ENCODE results near the gene ZNF629.

ZNF629 gene

DNA sequence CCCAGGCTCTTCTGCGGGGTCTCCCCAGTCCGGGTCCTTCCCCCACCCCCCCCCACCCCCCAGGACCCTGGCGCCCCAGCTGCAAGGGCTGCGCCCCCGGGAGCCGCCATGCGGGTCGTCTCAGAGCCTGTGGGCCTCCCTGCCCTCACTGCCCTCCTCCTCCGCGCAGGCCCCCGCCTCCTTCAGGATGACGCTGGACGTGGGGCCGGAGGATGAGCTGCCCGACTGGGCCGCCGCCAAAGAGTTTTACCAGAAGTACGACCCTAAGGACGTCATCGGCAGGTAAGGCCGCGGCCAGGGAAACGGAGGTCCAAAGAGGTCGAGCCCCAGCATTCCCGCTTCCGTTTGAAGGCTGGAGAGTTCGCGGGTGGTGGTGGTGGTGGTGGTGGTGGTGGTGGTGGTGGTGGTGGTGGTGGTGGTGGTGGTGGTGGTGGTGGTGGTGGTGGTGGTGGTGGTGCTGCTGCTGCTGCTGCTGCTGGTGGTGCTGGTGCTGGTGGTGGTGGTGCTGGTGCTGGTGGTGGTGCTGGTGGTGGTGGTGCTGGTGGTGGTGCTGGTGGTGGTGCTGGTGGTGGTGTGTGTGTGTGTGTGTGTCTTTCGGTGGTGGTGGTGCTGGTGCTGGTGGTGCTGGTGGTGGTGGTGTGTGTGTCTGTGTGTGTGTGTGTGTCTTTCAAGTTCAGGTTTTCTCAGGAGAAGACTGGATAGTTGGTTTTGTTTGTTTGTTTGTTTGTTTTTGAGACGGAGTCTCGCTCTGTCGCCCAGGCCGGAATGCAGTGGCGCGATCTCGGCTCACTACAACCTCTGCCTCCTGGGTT, 38.2 kb downstream of the ZNF629 start:
- peak; percentile 73 for DNase-seq (ENCODE audit: low spot score)

DNA sequence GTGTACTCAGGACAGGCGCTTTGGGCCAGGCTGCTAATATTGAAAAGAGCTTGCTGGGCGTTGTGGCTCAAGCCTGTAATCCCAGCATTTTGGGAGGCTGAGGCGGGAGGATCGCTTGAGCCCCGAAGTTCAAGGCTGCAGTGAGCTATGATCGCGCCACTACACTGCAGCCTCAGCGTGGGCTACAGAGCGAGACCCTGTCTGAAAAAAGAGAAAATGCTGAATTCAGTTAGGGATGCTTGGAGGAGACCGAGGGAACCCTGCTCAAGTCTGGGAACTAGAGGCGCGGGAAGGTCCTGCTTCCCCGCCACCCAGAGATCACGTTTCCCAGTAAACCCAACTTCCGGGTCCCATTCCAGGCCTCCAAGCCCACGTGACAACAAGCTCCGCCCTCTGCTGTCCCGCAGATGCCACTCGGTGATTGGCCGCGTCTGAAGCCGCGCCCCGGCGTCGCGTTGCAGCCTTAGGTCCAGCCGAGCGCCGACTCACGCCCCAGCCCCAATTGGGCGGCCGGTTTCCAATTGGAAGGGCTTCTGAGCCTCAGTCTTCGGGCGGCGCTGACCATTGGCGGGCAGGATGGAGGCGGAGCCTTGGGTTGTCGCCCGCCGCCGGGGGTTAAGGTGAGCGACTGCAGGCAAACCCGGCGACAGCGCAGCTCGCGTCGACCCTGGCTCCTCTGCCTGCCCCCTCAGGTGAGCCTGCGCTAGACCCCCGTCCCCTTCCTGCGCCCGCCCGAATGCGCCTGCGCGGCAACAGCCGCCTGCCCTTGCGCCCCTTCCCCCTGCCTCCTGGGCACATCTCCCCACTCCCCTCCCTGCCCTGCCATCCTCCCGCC, 39.0 kb downstream of the ZNF629 start, which contains the start of gene PHKG2:
TSS of gene PHKG2 (plus strand) at position 627 of the 835 bp plus-strand sequence. CDS start 396 bp downstream, outside the sequence.
- peak; percentile 98 for DNase-seq (ENCODE audit: low spot score)

DNA sequence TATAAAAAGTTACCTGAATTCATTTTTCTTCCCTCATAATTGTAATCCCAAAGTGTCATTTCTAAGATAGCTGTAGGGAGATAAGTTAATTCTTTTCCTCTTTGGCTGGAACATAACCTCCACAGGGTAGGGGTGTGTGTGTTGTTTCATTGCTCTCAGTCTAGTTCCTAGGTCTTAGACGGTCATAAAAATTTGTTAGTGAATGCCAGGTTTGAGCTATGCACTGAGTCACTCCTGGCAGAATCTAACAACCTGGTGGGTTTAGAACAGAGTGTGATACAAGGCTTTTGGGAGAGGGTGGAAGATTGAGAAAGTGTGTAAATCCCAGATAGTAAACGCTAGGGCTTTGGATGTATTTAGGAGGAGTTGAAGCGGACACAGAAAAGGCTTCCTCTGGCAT, 39.7 kb downstream of the ZNF629 start:
- DNase-seq (ENCODE audit: low spot score) = peak; percentile 50

DNA sequence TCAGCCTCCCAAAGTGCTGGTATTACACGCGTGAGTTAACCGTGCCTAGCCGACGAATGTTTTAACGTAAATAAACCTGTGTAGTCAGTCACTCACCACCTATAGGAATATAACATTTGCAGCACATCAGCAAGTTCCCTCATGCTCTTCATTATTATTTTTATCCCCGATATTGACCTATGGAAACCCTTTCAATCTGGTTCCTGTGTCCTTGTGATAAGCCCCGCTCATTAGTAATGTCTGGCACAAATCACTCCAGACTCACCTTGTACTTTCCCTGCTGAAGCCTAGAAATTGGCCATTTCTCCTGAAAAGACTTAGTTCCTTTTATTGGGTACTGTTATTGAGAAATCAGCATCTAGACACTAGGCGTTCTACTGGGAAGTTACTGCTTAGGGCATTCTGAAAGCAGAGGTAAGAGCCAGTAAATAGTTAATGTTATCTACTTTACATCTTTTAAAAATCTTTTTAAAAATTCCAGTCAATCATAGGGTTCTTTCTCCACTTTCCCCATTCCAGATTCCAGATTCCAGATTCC, 40.3 kb downstream of the ZNF629 start:
- DNase-seq (ENCODE audit: low spot score) = no peak

DNA sequence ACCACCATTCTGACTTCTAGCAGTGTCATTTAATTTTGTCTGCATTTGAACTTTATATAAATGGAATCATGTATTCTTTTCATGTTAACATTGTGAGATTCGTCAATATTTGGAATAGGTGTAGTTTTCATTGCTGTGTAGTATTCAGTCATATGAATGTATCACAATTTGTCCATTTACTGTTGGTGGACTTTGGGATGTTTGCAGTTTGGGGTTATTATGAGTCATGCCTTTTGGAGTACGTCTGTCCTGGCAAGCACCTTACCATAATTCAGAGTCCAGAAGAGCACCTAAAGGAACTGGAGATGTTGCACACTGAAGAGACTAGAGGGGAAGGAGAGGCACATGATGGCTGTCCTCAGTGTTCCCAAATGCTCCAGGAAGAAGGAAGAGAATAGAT, 41.9 kb downstream of the ZNF629 start:
- no peak for DNase-seq (ENCODE audit: low spot score)

DNA sequence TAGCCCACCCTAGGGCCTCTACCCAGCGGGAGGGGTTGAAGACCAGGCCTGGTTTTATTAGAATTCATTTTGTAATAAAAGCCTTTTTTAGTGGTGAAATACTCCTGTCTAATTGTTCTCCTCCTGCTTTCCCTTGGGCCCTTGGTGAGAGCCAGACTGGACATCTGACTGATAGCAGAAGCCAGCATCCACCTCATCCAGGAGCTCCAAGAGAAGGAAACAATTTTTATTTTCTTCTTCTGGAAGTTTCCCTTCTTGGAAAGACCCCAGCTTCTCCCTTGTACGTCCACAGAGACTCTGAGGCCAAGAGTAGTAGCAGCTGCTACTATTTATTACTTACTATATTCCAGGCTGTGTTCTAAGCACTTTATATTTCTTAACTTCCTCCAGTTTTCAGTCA, 42.8 kb downstream of the ZNF629 start:
- DNase-seq (ENCODE audit: low spot score) = no peak

DNA sequence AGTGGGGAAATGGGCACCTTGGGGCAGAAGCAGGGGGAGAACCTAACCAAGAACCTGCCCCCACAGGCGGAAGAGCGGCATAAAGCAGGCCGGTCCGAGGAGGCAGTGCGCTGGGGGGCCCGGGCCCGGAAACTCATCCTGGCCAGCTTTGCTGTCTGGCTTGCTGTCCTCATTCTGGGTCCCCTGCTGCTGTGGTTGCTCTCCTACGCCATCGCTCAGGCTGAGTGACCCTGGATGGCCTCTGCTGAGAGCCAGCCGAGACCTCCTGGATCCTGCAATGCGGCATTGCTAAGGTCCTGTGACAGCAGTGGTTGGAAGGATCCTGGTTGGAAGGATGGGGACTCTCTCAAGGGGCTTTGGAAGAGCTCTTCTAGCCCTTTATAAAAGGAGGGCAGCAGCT, 43.3 kb downstream of the ZNF629 start:
- no peak for DNase-seq (ENCODE audit: low spot score)

DNA sequence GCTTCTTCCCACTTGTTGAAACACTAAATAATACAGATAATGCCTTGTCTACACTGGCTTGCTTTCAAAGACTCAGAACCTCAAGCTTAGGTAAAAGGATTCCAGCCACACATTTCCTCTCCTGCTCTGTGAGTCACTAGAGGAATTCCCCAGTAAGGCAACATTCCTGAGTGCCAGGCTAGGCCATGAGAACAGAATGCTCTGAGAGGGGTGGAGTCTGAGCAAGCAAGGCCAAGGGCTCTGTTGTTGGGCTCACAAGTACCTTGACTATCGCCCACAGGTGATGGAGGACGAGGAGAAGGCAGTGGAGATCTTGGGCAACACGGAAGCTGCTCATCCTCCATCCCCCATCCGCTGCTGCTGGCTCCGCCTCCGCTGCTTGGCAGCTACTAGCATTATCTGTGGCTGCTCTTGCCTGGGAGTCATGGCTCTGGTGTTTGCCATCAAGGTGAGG, 45.5 kb downstream of the ZNF629 start:
- DNase-seq (ENCODE audit: low spot score) = peak; percentile 91

DNA sequence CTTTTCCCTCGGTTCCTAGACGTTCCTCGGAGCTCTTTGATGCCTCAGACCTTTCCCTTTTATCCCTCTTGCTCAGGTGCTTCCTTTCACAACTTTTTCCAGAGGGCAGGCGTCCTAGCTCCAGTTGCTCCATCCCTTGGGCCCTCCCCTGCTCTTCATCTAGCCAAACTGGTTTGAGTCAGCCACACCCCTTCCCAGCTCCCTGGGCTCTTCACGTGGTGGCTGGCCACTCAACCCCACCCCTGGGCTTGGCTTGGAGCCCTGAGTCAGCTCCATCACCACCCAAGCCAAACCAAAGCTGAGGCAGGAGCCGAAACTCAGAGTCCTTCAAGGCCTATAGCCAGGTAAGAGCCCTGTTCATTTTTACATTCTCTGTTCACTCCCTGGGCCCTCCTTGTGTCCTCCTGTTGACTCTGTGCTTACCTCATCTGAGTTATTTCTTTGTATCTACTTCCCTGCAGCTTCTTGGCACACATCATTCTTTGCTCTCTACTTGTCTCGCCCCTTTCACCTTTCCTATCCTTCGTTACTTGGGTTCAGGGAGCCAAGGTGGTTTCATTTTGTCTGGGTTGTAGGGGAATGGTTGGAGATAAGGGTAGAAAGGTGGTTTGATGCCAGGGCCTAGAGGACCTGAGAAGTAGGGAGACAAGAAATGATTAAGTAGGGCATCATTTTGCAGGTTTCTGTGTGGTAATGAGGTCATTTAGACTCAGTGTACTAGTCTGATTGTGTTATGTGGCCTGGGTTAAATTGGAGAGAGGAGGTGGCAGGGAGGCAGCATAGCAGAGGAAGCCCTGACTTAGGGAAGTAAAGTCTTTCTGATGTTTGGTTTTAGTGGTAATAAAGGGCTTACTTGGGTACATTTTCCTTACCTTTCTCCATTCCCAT, 46.4 kb downstream of the ZNF629 start:
- DNase-seq (ENCODE audit: low spot score) = peak; percentile 93

DNA sequence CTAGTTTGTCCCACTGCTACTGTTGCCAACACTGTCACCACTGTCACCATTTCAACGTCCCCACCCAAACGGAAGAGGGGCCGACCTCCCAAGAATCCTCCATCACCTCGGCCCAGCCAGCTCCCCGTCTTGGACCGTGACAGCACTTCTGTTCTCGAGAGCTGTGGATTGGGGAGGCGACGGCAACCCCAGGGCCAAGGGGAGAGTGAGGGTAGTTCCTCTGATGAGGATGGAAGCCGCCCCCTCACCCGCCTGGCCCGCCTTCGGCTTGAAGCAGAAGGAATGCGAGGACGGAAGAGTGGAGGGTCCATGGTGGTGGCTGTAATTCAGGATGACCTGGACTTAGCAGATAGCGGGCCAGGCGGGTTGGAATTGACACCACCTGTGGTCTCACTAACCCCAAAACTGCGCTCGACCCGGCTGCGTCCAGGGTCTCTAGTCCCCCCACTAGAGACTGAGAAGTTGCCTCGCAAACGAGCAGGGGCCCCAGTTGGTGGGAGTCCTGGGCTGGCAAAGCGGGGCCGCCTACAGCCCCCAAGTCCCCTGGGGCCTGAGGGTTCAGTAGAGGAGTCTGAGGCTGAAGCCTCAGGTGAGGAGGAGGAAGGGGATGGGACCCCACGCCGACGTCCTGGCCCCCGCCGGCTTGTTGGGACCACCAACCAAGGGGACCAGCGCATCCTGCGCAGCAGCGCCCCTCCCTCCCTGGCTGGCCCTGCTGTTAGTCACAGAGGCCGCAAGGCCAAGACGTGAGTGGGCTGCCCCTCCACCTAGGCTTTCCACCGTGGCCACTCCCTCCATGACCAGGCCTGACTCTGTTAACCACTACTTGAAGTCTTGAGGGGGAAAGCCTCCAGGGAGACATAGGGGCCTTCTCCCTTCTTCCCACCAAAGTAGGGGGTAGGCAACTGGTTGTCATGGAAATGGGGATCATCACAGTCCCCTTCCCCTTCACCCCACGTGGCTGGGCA, 47.7 kb downstream of the ZNF629 start:
- DNase-seq (ENCODE audit: low spot score) = no peak

DNA sequence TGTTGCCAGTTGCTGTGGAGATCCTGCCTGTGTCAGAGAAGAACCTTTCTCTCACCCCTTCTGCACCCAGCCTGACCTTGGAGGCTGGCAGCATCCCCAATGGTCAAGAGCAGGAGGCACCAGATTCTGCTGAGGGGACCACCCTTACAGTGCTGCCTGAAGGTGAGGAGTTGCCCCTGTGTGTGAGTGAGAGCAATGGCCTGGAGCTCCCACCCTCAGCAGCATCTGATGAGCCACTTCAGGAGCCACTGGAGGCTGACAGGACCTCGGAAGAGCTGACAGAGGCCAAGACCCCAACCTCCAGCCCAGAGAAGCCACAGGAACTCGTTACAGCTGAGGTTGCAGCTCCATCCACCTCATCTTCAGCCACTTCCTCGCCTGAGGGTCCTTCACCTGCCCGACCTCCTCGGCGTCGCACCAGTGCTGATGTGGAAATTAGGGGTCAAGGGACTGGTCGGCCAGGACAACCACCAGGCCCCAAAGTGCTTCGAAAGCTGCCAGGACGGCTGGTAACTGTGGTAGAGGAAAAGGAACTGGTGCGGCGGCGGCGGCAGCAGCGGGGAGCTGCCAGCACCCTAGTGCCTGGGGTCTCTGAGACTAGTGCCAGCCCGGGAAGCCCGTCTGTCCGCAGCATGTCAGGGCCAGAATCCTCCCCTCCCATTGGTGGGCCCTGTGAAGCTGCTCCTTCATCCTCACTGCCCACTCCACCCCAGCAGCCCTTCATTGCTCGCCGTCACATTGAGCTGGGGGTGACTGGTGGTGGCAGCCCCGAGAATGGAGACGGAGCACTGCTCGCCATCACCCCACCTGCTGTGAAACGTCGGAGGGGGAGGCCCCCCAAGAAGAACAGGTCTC, 49.0 kb downstream of the ZNF629 start:
- DNase-seq (ENCODE audit: low spot score) = no peak

DNA sequence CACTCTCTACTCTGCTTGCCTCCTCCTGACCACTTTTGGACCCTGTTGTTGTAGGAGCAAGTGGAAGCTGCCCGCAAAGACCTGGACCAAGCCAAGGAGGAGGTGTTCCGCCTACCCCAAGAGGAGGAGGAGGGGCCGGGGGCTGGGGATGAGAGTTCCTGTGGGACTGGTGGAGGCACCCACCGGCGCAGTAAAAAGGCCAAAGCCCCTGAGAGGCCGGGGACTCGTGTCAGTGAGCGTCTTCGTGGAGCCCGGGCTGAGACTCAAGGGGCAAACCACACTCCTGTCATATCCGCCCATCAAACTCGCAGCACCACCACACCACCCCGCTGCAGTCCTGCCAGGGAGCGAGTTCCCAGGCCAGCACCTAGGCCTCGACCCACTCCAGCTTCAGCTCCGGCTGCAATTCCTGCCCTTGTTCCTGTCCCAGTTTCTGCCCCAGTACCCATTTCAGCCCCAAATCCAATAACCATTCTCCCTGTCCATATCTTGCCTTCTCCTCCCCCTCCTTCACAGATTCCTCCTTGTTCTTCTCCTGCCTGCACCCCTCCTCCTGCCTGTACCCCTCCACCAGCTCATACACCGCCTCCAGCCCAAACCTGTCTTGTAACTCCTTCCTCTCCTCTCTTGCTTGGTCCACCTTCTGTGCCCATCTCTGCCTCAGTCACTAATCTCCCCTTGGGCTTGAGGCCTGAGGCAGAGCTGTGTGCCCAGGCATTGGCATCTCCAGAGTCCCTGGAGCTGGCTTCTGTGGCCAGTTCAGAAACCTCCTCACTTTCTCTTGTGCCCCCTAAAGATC, 49.8 kb downstream of the ZNF629 start:
- no peak for DNase-seq (ENCODE audit: low spot score)

DNA sequence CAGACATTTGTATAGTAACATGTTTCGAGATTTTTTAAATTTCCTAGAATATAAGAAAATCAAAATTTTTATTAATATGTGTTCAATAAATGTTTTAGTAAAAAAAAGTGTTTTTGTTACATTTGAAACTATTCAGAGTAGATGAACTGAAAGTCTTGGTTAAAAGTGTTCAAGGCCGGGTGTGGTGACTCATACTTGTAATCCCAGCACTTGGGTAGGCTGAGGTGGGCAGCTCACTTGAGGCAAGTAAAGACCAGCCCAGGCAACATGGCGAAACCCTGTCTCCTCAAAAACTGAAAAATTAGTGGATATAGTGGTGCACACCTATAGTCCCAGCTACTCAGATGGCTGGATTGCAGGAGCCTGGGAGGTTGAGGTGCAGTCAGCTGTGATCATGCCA, 55.6 kb downstream of the ZNF629 start:
- no peak for DNase-seq (ENCODE audit: low spot score)

DNA sequence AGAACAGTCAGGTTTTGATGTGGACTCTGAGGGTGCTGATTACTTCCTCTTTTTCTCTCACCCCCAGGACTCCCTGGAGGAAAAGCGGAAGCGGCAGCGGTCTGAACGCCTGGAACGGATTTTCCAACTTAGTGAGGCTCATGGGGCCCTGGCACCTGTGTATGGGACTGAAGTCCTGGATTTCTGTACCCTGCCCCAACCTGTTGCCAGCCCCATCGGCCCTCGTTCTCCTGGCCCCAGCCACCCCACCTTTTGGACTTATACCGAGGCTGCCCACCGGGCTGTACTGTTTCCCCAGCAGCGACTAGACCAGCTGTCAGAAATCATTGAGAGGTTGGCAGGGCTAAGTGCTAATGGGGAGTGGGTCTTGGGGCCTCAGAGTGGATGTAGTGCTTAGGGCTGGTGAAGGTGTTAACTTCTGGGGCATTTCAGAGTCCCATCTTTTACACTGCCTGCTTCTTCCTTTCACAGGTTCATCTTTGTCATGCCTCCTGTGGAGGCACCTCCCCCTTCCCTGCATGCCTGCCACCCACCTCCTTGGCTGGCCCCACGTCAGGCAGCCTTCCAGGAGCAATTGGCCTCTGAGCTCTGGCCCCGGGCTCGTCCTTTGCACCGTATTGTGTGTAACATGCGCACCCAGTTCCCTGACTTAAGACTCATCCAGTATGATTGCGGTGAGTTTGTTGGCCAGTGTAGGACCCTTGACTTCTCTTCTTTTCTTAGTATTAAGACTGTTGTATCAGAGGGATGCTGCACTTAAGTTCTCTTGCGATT, 57.9 kb downstream of the ZNF629 start:
- DNase-seq (ENCODE audit: low spot score) = no peak
